GM12872 (cell line): ENCODE measurements around the gene DBF4.

Experiments used
- TF ChIP-seq, protein P1 (sequence below): IDR thresholded peaks from 3 replicates; pipeline ENCODE4 v1.5.1; 2011; ENCODE audit warnings: low read depth, mild to moderate bottlenecking, low read length, moderate library complexity; ENCODE audit not compliant: insufficient read depth

The DBF4 gene, protein sequence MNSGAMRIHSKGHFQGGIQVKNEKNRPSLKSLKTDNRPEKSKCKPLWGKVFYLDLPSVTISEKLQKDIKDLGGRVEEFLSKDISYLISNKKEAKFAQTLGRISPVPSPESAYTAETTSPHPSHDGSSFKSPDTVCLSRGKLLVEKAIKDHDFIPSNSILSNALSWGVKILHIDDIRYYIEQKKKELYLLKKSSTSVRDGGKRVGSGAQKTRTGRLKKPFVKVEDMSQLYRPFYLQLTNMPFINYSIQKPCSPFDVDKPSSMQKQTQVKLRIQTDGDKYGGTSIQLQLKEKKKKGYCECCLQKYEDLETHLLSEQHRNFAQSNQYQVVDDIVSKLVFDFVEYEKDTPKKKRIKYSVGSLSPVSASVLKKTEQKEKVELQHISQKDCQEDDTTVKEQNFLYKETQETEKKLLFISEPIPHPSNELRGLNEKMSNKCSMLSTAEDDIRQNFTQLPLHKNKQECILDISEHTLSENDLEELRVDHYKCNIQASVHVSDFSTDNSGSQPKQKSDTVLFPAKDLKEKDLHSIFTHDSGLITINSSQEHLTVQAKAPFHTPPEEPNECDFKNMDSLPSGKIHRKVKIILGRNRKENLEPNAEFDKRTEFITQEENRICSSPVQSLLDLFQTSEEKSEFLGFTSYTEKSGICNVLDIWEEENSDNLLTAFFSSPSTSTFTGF

DNA sequence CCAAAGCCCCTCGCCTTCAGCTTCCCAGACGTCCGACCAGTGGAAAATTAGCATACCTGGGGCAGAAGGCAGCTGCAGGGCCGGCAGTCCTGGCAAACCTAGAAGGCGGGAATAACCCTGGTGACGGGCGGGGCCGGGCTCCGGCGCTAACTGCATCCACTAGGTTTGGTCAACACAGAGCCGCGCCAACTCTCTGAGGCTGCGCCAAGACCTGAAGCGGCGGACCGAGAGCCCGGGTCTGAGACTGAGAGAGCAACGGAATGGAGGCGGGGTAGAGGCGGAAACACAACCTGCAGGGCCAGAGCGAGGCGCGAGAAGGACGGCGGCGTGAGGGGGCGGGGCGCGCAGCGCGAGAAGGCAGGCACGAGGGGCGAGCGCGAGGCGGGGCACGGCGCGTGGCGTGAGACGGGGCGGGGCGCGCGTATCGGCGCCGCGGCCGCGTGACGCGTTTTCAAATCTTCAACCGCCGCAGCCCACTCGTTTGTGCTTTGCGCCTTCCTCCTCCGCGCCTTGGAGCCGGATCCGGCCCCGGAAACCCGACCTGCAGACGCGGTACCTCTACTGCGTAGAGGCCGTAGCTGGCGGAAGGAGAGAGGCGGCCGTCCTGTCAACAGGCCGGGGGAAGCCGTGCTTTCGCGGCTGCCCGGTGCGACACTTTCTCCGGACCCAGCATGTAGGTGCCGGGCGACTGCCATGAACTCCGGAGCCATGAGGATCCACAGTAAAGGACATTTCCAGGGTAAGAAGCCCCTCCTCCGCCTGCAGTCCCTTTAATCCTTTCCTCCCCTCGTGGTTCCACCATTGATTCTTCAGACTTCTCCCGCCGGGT is at the start of gene DBF4, which contains the start of gene SLC25A40:
Gene DBF4, plus strand, starts transcription at position 454 of the 829 bp plus-strand sequence. Its CDS starts 240 bp downstream, at position 694.
Gene SLC25A40, minus strand, starts transcription at position 321 of the 829 bp plus-strand sequence. CDS start 17,633 bp downstream, outside the sequence.
- TF ChIP-seq, protein P1, sequence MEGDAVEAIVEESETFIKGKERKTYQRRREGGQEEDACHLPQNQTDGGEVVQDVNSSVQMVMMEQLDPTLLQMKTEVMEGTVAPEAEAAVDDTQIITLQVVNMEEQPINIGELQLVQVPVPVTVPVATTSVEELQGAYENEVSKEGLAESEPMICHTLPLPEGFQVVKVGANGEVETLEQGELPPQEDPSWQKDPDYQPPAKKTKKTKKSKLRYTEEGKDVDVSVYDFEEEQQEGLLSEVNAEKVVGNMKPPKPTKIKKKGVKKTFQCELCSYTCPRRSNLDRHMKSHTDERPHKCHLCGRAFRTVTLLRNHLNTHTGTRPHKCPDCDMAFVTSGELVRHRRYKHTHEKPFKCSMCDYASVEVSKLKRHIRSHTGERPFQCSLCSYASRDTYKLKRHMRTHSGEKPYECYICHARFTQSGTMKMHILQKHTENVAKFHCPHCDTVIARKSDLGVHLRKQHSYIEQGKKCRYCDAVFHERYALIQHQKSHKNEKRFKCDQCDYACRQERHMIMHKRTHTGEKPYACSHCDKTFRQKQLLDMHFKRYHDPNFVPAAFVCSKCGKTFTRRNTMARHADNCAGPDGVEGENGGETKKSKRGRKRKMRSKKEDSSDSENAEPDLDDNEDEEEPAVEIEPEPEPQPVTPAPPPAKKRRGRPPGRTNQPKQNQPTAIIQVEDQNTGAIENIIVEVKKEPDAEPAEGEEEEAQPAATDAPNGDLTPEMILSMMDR, result no peak

DNA sequence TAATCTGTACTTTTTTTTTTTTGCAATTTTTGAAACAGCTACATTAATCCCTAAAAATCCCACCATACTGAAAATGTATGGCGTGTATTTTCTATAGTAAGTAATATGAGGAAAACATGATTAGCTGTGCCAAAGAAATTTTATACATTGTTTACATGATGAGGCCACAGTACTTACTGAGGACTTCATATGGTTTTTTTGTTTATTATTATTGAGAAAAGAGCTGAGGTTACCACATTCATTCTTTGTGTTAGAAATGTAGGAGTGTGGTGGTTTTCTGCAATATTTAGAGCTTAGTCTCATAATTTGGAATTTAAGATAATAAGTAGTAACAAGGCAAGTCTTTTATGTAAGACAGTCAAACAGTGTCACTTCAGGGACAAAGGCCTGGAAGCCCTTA is 45.2 kb upstream of the DBF4 start:
- TF ChIP-seq, protein P1, result no peak

DNA sequence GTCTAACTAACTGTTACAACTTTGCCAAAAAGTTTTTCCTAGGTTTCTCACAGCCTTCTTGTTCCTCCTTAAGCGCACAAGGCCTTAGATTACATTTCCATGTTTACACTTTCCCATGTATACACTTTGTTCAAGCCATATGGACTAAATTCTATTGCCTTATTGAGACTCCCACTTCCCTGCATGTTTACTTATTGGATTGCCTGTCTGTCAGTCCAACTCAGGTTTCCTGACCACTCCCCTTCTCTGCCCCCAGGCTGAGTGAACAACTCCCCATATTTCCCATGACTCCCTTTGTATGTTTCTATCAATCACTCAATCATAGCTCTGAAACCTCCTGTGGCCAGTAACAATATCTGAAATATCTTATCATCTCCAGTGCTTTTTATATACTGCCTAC is 43.2 kb upstream of the DBF4 start:
- TF ChIP-seq, protein P1, result no peak

DNA sequence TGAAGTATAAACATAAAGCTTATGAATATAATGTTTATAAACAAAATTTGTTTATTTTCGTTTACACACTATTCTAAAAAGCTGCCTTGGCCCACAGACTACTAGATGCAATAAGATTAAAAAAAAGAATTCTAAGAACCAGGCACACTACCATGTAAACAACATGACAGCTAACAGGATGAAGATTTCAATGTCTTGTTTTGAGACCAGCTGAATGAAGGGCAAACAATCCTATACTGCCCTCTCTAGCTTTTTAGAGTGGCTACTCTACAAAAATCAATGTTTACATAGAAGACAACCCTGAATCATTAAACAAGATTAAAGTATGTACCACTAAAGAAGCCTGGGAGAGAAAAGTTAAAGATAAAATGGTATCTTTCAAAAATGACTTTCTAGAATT is 38.7 kb upstream of the DBF4 start:
- TF ChIP-seq, protein P1, result no peak

DNA sequence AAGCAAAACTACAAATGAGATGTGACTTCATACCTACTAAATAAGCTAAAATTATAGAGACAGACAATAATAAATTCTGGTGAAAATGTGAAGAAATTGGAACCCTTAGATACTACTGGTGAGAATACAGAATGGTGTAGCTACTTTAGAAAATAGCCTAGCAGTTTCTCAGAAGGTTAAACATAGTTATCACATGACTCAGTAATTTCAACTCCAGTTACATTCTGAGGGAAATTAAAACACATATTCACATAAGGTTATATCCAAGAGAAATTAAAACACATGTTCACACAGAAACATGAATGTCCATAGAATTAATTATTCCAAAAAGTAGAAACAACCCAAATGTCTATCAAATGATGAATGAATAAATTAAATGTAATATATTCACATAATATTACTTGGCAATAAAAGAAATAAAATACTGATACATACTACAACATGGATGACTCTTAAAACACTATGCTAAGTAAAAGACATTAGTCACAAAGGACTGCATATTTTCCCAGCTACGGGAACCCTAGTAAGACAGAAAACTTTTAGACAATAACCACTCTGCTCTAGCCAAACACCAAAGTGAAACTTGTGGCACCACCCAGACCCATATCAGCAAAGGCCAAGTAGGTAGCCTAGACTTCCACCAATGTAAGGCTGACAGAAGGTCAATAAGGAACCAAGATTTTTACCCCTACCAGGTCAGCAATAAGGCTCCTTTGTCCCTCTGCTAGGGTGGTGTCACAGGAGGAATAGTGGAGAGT is 25.3 kb upstream of the DBF4 start:
- TF ChIP-seq, protein P1, result no peak

DNA sequence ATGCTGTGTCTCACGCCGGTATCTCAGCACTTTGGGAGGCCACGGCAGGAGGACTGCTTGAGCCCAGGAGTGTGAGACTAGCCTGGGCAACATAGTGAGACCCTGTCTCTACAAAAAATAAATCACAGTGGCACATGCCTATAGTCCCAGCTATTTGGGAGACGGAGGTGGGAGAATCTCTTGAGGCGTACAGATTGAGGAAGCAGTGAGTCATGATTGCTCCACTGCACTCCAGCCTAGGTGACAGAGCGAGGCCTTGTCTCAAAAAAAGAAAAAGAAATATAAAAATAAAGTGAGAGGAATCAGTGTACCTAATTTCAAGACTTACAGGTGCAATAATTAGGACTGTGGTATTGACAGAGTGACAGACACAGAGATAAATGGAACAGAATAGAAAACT is 24.0 kb upstream of the DBF4 start:
- TF ChIP-seq, protein P1, result no peak
